WERI-Rb-1 (cell line): ENCODE data around the gene LRRC3.

ENCODE experiments used
- DNase-seq: peaks from one replicate; pipeline ENCODE4 v3.0.0-alpha.2; 2020
- H3K27ac ChIP-seq: fragments of 250-450 bp; sonication (Bioruptor Pico); 2 replicates; pipeline ENCODE4 v1.5.1; 2020; ENCODE audit warnings: mild to moderate bottlenecking, moderate library complexity
- H3K27me3 ChIP-seq: fragments of 250-450 bp; sonication (Bioruptor Pico); 2 replicates; pipeline ENCODE4 v1.5.1; 2021; ENCODE audit warnings: mild to moderate bottlenecking, low read depth, moderate library complexity; ENCODE audit not compliant: insufficient read depth, severe bottlenecking
- H3K36me3 ChIP-seq: fragments of 250-450 bp; sonication (Bioruptor Pico); 2 replicates; pipeline ENCODE4 v1.5.1; 2020; ENCODE audit warnings: mild to moderate bottlenecking, moderate library complexity
- H3K4me3 ChIP-seq: 2 replicates; pipeline ENCODE4 v1.5.1; 2011; ENCODE audit warnings: low read depth, mild to moderate bottlenecking, control low read depth, low read length
- H3K9me3 ChIP-seq: fragments of 250-450 bp; sonication (Bioruptor Pico); 2 replicates; pipeline ENCODE4 v1.5.1; 2021; ENCODE audit warnings: mild to moderate bottlenecking, moderate library complexity; ENCODE audit not compliant: severe bottlenecking
- TF ChIP-seq, protein P1 (sequence below): IDR thresholded peaks from 2 replicates; pipeline ENCODE4 v1.5.1; 2011; ENCODE audit warnings: low read depth, mild to moderate bottlenecking, control low read depth, inconsistent platforms, low read length

Gene LRRC3

GRCh38 chr21:44473915-44474555 is 18.7 kb downstream of the LRRC3 start:
- Histone ChIP-seq H3K9me3 (no peaks in the 10 kb centered on the region), H3K27me3 (no peaks in the 10 kb centered on the region), H3K36me3 (no peaks in the 10 kb centered on the region), H3K4me3 (no peak overlapping the region), H3K27ac (no peak overlapping the region)
- DNase-seq: no peak
- TF ChIP-seq, protein P1, sequence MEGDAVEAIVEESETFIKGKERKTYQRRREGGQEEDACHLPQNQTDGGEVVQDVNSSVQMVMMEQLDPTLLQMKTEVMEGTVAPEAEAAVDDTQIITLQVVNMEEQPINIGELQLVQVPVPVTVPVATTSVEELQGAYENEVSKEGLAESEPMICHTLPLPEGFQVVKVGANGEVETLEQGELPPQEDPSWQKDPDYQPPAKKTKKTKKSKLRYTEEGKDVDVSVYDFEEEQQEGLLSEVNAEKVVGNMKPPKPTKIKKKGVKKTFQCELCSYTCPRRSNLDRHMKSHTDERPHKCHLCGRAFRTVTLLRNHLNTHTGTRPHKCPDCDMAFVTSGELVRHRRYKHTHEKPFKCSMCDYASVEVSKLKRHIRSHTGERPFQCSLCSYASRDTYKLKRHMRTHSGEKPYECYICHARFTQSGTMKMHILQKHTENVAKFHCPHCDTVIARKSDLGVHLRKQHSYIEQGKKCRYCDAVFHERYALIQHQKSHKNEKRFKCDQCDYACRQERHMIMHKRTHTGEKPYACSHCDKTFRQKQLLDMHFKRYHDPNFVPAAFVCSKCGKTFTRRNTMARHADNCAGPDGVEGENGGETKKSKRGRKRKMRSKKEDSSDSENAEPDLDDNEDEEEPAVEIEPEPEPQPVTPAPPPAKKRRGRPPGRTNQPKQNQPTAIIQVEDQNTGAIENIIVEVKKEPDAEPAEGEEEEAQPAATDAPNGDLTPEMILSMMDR: no peak

DNA sequence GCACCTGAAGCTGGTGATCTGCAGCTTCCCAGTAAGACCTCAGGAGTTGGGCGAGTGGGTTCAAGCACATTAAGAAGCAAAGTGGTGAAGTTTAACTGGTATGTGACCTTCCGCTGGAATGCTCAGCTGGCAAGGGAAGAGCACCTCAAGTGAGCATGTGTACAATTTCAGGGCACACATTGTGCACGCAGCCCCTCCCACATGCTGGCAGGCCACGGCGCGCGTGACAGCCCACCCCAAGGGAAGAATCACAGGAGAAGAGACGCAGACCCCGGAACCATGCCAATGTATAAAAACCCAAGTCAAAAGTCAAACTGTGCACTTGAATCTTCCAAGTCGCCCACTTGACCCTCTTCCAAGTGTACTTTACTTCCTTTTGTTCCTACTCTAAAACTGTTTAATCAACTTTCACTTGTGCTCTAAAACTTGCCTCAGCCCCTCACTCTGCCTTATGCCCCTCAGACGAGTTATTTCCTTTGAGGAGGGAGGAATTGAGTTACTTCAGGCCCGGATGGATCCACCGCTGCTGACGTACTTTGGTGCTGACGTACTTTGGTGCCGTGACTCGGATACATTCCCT is 20.0 kb downstream of the LRRC3 start:
- no peak for DNase-seq
- no peaks in the 10 kb centered on the region for H3K9me3 ChIP-seq
- no peaks in the 10 kb centered on the region for H3K36me3 ChIP-seq
- H3K4me3 ChIP-seq: no peak overlapping the region
- TF ChIP-seq, protein P1: no peak
- no peaks in the 10 kb centered on the region for H3K27me3 ChIP-seq
- no peak overlapping the region for H3K27ac ChIP-seq

DNA sequence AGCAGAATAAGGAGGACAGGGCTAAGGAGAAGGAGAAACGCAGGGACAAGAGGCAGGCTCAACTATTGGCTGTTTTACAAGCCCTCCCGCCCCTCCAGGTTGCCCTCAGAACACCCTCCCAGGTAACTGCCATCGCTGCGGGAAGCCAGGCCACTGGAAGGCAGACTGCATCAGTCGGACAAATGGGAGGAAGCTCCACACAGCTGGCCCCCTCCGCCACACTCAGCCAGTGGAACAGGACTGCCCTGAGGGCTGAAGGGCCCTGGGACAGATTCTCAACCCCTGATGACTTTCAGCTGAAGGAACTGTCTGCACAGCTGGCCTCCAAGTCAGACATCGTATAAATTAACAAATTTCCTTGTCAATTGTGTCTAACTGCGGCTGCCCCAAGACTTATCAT is 21.8 kb downstream of the LRRC3 start:
- Histone ChIP-seq H3K27ac (no peak overlapping the region), H3K36me3 (no peaks in the 10 kb centered on the region), H3K9me3 (no peaks in the 10 kb centered on the region), H3K4me3 (no peak overlapping the region), H3K27me3 (no peaks in the 10 kb centered on the region)
- no peak for DNase-seq
- TF ChIP-seq, protein P1: no peak

DNA sequence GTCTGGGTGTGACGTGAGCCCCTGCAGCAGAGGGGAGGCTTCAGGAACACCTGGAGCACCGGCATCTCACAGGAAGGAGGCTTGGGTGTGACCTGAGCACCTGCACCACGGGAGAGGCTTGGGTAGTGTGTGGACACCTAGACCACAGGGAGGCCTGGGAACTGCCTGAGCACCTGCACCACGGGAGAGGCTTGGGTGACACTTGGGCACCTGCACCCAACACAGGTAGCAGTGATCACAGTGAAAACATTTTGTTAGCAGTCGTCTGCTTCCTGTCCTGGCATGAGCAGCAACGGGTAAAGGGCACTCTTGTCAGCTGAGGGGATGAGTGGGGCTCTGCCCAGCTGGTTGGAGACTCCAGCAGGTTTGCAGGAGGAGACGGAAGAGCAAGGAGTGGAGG is 22.4 kb downstream of the LRRC3 start:
- no peak overlapping the region for H3K4me3 ChIP-seq
- no peak for DNase-seq
- H3K36me3 ChIP-seq: no peaks in the 10 kb centered on the region
- no peak overlapping the region for H3K27ac ChIP-seq
- no peaks in the 10 kb centered on the region for H3K9me3 ChIP-seq
- TF ChIP-seq, protein P1: no peak
- H3K27me3 ChIP-seq: no peaks in the 10 kb centered on the region

GRCh38 chr21:44478124-44478800 is 23.0 kb downstream of the LRRC3 start:
- DNase-seq: no peak
- H3K27me3 ChIP-seq: no peaks in the 10 kb centered on the region
- H3K36me3 ChIP-seq: no peaks in the 10 kb centered on the region
- TF ChIP-seq, protein P1: no peak
- H3K4me3 ChIP-seq: no peak overlapping the region
- no peak overlapping the region for H3K27ac ChIP-seq
- H3K9me3 ChIP-seq: no peaks in the 10 kb centered on the region
